ENCODE measurements around the gene DIAPH2.
"Not testable (repeated sequence)": the region's sequence is repeated elsewhere in the genome, so short reads cannot be mapped to it uniquely, and the experiment has no call there.

Gene DIAPH2

DNA sequence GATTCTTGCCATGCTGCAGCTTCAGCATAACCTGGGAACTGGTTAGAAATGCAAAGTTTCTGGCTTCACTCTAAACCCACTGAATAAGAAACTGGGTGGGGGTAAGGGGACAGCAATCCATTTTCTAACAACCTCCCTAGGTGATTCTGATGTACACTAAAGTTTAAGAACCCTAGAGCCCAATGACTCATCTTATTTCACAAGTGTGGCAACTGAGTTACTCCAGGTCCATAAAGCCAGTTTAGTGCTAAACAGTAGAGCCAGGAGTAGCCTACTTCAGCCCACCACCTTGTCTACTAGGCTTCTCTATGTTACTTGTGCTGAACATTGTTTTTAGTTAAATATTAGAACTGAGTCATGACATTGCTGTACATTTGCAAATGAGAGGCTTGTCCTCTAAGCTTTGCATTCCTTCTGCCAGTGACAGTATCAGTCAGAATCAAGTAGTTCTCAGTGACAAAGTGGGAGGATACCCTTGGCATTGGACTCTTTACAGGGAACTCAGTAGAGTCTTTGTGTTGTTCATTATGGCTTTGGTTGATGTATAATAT, 717.0 kb downstream of the DIAPH2 start:
- DNase-seq, result no peak

DNA sequence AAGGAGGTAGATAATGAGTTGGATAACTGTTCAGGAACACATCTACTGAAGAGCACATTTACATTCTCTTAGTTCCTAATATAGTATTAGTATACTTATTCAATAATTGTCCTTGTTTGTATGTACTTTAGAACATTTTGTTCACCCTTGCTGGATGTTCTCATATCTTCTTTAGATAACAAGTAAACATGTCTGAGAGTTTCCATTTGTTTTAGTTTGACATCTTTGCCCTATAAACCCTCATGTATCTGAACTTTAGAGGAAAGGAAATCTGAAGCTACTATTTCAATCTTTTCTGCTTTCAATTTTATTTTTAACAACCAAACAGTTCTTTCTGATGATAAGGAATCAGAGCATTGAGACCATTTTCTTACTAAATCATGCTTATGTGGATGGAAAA, 717.7 kb downstream of the DIAPH2 start:
- DNase-seq, result no peak

DNA sequence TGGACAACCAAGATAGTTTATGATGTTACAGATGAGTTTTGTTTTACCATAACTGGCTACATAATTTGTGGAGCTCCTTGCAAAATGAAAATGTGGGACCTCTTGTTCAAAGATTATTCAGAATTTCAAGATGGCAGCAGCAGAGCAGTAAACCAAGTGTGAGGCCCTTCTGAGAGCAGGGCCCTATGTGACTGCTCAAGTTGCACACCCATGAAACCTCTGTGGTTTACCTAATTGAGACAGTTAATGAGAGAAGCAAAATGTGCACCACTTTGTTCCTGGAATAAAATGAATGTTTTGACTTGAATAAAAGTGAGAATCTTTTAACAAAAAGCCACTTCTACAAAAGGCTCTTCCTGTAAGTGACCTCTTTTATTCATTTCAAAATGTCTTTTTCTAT, 718.3 kb downstream of the DIAPH2 start:
- no peak for DNase-seq

DNA sequence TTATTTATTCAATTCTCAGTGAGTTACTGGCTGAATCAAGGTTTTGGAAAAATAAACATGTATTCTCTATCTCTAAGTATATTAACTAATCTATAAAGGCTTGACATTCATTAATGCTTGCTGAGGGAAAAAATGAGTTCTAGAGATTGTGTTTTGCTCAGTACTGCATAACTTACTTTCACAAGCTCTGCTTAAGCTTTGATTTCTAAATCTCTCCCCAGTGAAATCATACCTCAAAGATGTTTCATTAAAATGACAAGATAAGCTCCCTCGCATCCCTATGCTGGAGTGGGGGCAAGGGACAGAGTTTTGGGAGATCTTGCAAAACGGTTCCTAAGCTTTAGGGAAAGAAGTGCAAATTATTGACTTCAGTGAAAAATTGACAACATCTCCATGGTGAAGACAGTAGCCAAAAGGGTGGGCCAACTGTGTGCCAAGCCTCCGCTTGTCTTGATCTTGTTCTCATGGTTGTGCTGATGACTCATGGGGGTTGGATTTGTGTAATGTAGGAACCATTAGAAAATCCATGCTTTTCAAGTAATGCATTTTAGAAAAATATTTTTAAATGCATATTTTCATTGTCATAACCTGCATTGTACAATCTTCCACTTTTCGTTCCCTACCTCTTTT, 720.5 kb downstream of the DIAPH2 start:
- DNase-seq, result no peak

DNA sequence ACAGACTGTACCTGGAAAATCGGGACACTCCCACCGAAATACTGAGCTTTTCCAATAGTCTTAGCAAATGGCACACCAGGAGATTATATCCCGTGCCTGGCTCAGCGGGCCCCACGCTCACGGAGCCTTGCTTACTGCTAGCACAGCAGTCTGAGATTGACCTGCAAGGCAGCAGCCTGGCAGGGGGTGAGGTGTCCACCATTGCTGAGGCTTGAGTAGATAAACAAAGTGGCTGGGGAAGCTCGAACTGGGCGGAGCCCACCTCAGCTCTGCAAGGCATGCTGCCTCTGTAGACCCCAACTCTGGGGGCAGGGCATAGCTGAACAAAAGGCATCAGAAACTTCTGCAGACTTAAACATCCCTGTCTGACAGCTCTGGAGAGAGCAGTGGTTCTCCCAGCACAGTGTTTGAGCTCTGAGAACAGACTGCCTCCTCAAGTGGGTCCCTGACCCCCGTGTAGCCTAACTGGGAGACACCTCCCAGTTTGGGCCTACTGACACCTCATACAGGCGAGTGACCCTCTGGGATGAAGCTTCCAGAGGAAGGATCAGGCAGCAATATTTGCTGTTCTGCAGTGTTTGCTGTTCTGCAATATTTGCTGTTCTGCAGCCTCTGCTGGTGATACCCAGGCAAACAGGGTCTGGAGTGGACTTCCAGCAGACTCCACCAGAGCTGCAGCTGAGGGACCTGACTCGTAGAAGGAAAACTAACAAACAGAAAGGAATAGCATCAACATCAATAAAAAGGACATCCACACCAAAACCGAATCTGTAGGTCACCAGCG, 725.2 kb downstream of the DIAPH2 start:
- DNase-seq, result not testable (repeated sequence)

DNA sequence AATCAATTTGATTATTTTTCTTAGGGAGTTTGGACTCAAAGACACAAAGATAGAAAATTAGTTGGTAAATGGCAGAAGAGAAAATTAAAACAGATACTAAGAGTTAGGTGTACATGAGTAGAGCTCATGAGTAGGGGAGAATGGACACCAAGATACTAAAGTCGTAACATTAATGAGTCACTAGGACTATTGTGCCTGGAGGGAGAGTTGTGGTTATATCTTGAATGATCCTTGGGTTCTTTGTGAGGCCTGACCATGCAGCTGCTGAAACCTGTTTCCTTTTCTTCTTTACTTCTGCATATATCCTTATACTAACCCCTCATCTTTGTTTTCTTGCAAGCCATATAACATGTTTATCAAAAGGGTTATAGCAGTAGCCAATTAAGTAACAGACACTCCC, 731.8 kb downstream of the DIAPH2 start:
- no peak for DNase-seq

DNA sequence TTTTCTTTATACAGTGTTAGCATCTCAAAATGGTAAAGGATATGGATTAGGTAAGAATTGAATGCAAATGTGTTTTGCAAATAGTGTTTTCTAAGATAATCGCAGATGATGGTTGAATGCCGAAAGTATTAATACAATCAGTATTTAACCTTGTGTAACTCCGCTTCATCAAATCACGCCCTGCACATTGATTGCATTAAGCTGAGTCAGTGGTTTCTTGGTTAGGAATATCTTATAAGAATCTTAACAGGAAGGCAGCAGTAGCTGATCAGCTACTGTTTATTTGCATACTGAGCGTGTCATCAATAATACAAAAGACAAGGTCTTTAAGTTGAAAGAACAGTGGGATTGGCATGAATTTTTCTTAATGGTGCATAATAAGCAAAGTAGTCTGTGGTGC, 744.5 kb downstream of the DIAPH2 start:
- no peak for DNase-seq

DNA sequence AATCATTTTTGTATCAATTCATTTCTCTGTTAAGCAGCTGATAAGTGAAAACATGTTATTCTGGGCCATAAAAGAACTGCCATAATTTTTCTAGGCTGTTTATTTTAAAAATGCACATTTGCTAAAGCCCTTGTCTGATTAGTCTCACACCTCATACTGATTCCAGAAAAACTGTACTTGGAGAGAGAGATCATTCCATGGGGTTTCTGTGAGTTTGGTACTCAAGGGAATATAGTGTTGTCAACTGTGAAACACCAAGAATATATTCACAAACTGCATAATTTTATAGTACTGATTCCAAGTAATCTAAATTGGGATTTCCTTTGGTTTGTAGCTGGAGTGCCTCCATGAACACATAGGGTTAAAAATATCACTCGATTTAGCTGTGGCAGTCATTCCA, 746.6 kb downstream of the DIAPH2 start:
- no peak for DNase-seq

DNA sequence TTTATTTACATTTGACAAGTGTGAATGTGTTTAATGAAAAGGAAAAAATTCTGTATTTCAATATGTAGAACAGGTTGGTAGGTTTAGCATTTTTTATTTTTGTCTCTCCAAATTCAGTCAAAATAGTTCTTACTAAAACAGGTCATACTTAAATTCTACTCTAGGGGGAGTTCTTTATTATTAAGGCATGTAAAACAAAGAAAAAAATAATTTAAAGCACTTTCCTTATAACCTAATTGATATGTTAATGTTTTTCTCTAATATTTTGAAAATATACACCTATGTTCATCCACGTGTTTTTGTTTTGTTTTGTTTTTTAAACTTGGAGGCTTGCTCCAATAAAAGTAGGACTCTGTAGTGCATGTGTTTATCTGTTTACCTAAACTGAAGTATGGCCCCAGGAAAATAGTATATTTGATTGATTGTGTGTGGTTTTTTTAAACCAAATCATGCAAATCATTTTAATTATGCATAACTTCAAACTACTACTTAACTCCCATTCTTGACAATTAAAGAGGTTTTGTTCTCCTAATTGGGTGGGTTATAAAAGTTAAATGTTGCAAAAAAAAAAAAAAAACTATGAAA, 761.7 kb downstream of the DIAPH2 start:
- DNase-seq, result no peak

DNA sequence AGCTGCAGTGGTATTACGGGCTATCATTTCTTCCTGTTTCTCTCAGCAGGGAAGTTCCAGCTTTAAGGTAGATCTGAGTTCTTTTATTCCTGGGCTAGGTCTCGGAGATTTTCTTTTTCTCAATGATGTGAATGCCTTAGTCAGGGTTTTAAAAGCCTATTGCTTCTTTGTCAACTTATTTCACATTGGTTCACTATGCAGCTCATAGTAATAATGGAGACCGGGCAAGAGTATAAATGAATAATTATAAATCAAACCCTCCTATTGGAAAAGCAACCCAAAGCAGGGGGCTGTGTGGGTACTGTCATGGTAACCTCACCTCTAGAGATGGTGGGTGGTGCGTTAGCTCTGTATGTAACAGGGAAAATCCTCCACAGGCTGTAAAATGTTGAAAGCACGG, 762.7 kb downstream of the DIAPH2 start:
- no peak for DNase-seq

DNA sequence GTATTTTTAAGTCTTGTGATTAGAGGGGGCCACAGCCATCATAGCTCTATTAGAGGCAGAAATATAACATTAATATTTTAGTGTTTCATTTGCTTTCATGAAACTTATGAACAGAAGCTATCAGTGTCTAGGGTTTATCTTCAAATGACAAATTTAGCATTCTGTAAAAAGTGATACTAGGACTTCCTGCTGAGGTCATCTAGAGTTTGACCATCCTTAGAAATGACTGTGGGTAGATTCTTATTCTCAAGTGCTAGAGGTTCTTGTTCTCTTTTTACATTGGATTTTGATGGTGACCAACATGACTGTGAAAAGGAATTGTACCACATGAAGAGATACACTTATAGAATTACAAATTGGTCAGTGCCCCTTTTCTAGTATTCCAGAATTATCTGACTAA, 767.6 kb downstream of the DIAPH2 start:
- no peak for DNase-seq

DNA sequence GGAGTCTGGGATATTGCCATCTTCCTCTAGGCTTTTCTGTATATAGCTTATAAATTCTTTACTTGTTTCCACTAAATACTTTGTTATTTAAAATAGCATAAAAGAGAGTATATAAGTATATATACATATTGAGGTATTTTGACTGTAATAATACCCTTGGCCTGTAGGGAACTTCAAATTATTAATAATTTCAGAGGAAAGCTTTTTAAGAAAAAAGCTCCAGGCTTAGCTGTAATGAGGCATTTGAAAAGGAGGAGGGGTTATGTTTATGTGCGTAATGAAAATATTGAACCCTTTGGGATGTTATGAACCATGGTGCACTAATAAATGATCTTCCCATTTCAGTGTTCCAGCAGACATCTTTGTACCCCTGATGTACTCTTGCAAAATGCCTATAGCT, 777.1 kb downstream of the DIAPH2 start:
- DNase-seq, result no peak

DNA sequence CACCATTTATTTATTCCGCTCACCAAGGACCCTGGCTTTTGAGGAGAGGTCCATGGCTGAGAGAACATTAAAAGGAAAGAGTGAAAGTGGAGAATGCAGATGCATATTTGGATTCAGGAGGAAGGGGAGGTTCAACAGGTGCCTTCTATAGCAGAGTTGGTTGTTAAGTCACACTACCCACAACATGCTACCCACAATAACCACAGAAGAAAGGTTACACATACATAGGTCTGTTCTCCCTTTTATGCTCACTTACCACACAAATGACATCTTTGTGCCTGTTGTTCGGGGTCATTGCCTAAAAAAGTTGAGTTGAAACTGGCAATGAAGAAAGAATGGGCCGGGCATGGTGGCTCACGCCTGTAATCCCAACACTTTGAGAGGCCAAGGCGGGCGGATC, 786.4 kb downstream of the DIAPH2 start:
- no peak for DNase-seq

DNA sequence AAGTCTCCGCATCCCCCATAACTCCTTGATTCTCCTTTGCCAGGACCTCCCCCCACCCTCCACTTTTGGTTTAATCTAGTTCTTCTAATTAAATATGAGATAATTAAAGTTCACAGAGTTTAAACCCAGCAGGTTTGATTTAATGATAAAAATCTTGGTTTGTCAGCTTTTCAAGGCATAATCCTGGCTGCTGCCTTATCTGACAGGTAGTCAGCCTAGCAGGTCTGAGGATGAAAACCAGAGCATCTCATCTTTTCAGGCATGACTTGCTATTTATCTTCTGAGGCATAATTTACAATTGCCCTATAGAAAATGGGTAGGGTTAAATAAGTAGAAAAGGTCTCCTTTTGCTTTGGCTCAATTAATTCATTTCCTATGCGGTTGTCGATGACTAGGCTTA, 790.3 kb downstream of the DIAPH2 start:
- no peak for DNase-seq

DNA sequence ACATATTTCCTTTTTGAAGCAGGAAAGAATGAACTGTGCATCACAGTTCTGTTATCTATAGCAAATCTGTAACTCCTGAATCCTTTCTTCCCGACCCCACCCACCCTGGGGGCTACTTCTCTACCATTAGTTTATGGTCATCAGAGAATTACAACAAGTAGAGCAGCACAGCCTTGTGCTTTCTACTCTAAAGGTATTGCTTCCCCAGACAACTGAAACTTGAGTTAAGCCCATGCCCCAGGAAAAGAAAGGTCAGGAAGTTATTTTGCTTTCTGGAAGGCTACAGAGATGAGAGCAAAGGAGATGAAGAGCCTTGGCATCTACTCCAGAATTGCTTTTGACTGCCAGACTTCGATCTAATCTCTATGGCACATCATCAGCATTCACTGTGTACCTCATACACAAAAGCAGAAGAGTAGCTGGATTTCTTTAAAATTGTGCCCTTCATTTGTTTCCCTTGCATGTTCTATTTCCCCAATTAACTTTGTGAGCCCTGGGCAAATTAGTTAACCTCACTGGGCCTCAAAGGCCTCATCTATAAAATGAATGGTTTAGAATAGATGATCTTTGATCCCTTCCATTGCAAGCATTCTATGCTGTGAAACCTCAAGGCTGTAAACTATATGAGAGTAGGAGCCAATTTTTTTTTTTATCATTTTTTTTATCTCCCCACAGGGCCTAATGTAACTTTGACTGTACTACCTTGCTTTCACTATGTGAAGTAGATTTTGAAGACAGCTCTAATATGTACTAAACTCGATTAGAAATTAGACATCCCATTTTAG, 794.7 kb downstream of the DIAPH2 start:
- no peak for DNase-seq

DNA sequence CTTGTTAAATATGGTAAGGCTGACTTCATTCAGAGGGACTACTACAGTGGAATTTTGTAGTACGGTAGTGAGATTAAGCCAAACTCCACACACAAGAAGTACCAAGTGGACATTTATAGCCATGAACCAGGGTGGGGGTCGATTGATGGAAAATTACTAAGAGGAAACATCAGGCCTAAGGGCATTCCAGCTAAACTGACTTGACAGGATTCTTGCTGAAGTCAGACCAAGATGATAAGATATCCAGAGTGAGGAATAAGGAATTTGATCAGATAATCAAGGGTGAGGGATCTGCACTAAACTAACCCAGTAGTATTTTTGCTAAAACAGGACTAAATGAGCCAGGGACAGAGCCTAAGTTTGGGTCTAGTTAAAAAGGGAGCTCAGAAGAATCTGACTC, 796.6 kb downstream of the DIAPH2 start:
- DNase-seq, result no peak

DNA sequence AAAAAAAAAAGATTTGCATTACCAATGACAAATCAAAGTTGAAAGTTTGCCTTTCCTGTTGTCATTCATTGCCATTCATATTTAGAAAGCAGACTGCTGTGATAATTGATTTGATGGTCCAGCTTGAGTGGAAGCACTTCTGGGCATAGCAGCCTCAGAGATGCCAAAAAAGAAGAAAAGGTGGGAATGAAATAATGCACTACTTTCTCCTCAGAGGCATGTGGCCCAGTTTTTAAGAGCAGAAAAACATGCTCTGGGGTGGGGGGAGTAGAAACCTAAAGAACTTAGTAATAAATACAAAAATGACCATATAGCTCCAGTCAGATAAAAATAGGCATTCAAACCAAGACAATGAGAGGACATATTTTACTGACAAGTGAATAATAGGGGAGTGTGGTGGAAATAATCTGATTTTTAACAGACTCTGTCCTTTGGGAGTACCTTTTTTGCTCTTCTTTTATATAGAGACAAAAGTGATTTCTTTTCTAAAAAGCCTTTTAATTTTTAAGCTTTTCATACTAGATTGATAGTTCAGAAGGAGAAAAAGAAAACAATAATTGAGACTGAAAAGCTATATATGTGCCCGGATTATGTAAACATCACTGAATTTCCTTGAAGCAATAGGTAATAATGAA, 798.1 kb downstream of the DIAPH2 start:
- peak; percentile 56 for DNase-seq

DNA sequence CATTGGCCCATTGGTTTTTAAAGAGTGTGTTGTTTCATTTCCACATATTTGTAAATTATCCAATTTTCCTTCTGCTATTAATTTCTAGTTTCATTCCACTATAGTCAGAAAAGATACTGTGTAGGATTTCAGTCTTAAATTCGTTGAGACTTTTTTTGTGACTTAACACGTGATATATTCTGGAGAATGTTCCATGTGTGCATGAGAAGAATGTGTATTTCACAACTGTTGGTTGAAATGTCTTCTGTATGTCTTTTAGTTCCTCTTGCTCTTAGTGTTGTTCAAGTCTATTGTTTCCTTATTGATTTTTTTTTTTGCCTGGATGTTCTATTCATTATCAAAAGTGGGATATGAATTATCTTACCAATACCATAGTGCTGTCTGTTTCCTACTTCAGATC, 806.0 kb downstream of the DIAPH2 start:
- DNase-seq, result no peak

DNA sequence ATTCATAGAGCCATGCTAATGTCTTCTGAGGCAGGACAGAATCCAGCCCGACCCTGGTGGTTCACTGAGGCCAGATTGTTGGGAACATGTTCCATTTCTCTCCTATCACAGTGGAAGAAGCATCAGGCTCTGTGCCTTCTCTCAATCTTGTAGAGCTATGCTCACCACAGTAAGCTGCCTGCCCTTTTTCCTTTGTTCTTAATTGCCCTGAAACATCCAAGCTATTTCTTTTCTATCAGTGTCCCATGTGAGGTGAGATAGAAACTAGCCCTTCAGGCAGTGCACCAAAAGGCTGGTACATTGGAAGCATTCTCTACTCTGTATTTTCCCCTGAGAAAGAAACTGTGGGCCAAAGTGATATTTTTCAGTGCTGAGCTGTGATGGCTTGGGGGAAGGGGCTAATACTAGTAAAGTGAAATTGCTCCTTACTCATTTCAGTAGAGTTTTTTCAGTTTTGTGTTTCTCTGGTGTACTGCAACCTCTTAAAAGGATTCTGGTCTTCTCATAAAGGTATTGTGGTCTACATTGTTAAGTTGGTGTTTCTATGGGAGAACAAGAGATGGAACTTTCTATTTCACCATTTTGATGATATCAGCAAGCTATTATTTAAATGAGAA, 810.2 kb downstream of the DIAPH2 start:
- no peak for DNase-seq

DNA sequence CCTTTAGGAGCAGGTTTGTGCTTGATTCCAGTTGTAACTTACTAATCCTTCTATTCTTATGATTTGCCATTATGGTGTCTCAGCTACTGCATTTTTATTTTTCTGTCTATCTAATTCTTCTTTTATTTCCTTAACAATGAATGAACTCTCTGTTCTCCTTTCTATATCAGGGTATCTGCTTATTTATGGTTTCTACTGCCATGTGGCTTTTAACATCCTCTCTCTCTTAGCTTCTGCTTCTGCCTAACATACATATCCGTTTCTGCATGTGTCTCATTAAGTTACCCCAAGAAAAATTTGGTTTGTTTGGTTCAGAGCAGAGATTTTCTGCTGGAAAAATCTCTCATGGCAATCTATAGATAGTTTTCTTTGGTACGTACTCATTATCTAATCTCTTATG, 813.5 kb downstream of the DIAPH2 start:
- no peak for DNase-seq

DNA sequence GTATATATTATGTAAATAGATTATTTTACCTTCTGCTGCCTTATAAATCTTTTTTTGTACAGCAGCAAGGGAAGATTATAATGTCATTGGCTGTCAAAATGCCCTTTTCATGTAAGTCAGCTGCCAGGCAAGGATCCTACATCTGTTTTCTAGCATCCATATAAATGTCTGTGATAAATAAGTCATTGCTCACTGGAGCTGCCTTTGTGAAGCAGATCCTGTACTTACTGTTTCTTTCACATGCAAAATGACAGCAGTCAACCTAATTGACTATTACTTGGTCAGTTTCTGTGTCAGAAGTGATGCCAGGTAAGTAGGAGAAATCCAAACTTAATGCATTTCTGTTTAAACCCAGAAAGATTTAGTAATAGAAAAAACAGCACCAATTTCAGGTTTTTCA, 819.8 kb downstream of the DIAPH2 start:
- no peak for DNase-seq

DNA sequence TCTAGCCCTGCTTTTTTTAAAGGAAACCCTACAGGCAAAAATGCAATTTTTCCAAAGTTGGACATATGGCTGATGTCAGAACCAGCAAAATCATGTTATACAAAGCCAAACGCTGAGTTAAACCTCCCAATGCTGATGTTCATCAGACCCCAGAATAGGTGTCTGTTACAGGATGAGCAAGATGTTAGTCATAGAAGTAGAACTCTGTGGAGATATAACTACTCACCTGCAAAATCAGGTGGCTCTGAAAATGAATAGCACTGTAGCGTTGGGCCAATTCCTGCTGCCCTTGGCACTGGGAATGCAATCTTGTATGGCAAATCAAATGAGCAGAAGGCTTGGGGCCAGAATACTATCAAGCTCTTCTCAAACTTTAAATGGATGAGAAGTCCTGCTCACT, 833.1 kb downstream of the DIAPH2 start:
- DNase-seq, result no peak
